Smooth muscle cell (in vitro differentiated cells): Measurements from ENCODE around the gene EVX2. TPM values are rescaled to one million over a fixed set of nuclear protein-coding genes. Genes with fewer than 3 reads are reported as not detected.

Source experiments
- DNase-seq: peaks from one replicate; lab custom pipeline; 2025; ENCODE audit not compliant: unreplicated experiment; lab: John Stamatoyannopoulos, UW
- H2AFZ ChIP-seq: fragments of 200-600 bp; sonication (generic); 2 replicates; pipeline ENCODE4 v1.6.0; 2016; ENCODE audit warnings: antibody characterized with exemption, low read depth, mild to moderate bottlenecking
- H3F3A ChIP-seq: fragments of 200-600 bp; sonication (generic); 2 replicates; pipeline ENCODE4 v1.6.0; 2017; ENCODE audit warnings: antibody characterized with exemption, low read depth
- H3K27ac ChIP-seq: fragments of 200-600 bp; sonication (generic); 2 replicates; pipeline ENCODE4 v1.5.1; 2016; ENCODE audit warnings: low read depth, mild to moderate bottlenecking
- H3K27me3 ChIP-seq: fragments of 200-600 bp; sonication (generic); 2 replicates; pipeline ENCODE4 v1.6.1; 2016; ENCODE audit warnings: low read depth, mild to moderate bottlenecking
- H3K36me3 ChIP-seq: fragments of 200-600 bp; sonication (generic); 2 replicates; pipeline ENCODE4 v1.5.1; 2016; ENCODE audit warnings: low read depth
- H3K4me1 ChIP-seq: fragments of 200-600 bp; sonication (generic); 2 replicates; pipeline ENCODE4 v1.5.1; 2016; ENCODE audit warnings: low read depth
- H3K4me2 ChIP-seq: fragments of 200-600 bp; sonication (generic); 2 replicates; pipeline ENCODE4 v1.6.0; 2016; ENCODE audit warnings: mild to moderate bottlenecking
- H3K4me3 ChIP-seq: fragments of 200-600 bp; sonication (generic); 2 replicates; pipeline ENCODE4 v1.5.1; 2016; ENCODE audit warnings: mild to moderate bottlenecking
- H3K79me2 ChIP-seq: fragments of 200-600 bp; sonication (generic); 2 replicates; pipeline ENCODE4 v1.6.0; 2016; ENCODE audit warnings: low read depth, mild to moderate bottlenecking
- H3K9ac ChIP-seq: fragments of 200-600 bp; sonication (generic); 2 replicates; pipeline ENCODE4 v1.6.0; 2016; ENCODE audit warnings: low read depth
- H3K9me3 ChIP-seq: fragments of 200-600 bp; sonication (generic); replicated peaks from 2 replicates; pipeline ENCODE4 v1.5.1; 2016; ENCODE audit warnings: low read depth
- H4K20me1 ChIP-seq: fragments of 200-600 bp; sonication (generic); 2 replicates; pipeline ENCODE4 v1.6.0; 2016; ENCODE audit warnings: low read depth
- CTCF ChIP-seq: fragments of 200-600 bp; sonication (generic); IDR thresholded peaks from 2 replicates; pipeline ENCODE4 v1.5.1; 2017; ENCODE audit warnings: borderline replicate concordance, mild to moderate bottlenecking, antibody characterized with exemption; ENCODE audit not compliant: insufficient read depth, poor library complexity, severe bottlenecking
- WGBS: methylation state at CpG from one replicate; pipeline ENCODE4 v1.1.7; 2016; ENCODE audit warnings: low lambda C conversion rate; 5-methylcytosine and 5-hydroxymethylcytosine counted together
- polyA plus RNA-seq: library from polyadenylated mRNA; unstranded; fragments of >200 nt; fragmentation: Nextera tagmentation; extraction: Ambion mirVana; gene quantifications from 2 replicates; pipeline ENCODE4 v1.2.1, GENCODE V29; 2016
- total RNA-seq: library from RNA; depleted of rRNA; stranded (reverse); fragments of >200 nt; gene quantifications from 2 replicates; pipeline ENCODE4 v1.2.3, GENCODE V29; 2014

Gene EVX2
- total and polyA plus RNA-seq, 2 experiments from 2014 or later: 0.04 TPM; not detected in 1

DNA sequence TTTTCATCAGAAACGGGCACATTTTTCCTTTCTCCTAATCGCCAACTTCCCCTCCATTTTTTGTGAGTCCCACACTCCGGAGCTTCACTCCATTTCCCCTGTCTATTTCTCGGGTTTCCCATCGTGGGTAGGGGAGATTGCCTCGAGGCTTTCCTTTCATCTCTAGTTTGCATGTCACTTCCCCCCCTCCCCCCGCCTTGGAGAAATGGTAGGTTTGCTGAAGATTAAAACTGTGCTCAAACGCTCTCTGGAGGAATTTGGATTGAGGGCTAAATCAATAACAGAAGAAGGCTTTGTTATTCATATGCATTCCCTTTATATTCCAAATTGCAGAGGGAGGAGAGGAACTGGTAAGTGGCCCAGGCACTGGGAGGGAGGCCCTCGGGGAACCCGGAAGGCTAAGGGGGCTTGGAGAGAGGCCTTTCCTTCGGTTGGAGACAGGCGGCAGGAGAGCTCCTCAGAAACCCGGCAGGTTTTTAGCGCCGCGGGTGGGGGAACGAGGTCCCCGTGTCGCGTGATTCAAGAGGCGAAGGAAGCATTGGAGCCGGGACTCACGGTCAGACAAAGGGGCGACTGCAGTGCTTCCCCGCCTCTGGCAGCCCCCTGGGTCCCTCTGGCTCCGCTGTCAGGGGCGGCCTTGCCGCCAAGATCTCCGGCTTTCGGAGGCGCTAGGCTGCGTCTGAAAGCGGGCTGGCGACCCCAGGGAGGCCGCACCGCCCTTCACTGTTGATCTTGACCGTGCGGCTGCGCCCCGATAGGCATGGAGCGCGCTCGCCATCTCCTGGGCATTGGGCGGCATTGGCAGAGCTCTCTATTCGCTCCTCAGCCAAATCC is 13.4 kb upstream of the EVX2 start:
- no peak overlapping the region for H3K9ac ChIP-seq
- no peaks in the 10 kb centered on the region for H4K20me1 ChIP-seq
- H3K4me1 ChIP-seq: no peaks in the 10 kb centered on the region
- 2% methylated on average over 45 of the region's 45 CpGs for WGBS
- peak overlapping the region; percentile 89 for H2AFZ ChIP-seq
- H3K27me3 ChIP-seq: peaks cover 100% of the 10 kb centered on the region
- H3K27ac ChIP-seq: no peak overlapping the region
- no peaks in the 10 kb centered on the region for H3K9me3 ChIP-seq
- no peaks in the 10 kb centered on the region for H3K36me3 ChIP-seq
- peak; percentile 58 for DNase-seq
- peak overlapping the region; percentile 58 for H3K4me3 ChIP-seq
- TF ChIP-seq CTCF: peak; percentile 75
- peak overlapping the region; percentile 96 for H3K4me2 ChIP-seq
- no peaks in the 10 kb centered on the region for H3K79me2 ChIP-seq
- peaks cover 3% of the 10 kb centered on the region for H3F3A ChIP-seq

DNA sequence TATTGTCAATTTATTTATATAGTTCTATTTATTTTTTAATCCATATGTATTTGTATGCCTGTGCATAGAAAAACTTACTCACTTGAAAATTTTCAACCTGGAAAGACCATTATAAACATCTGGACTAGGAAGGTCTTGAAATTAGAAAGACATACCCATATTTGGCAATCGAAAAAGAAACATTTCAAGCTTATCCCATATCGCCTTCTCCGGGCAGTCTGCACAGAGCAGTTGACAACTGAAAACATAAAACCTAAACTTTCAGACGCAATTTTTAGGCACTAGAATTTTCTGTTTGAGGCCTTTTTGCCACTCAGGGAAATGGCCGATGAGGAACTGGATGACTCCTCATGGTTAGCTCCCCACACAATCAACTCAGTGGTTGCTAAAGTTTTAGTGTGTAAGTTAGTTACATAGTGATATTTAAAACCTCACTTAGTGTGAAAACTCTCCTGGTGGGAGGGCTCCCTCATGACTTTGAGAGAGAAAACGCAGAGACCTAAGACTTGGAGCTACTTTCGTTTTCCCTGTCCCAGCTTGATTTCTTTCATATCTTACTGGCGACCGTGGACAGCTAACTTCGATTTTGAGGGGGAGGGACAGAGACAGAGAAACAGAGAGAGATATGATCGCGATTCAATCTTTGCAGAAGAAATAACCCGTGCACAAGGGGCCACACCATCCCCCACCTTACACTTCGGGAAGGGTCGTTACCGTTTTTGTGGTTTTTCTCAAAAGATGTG is 12.7 kb upstream of the EVX2 start:
- Histone ChIP-seq H3K4me2 (peak overlapping the region; percentile 96), H3K27me3 (peaks cover 100% of the 10 kb centered on the region), H3K9ac (no peak overlapping the region), H2AFZ (peak overlapping the region; percentile 89), H3K36me3 (no peaks in the 10 kb centered on the region), H3K4me3 (peak overlapping the region; percentile 58), H3K27ac (no peak overlapping the region), H3K79me2 (no peaks in the 10 kb centered on the region), H3K9me3 (no peaks in the 10 kb centered on the region), H4K20me1 (no peaks in the 10 kb centered on the region), H3F3A (peaks cover 3% of the 10 kb centered on the region), H3K4me1 (no peaks in the 10 kb centered on the region)
- no peak for TF ChIP-seq CTCF
- 7% methylated on average over 16 of the region's 16 CpGs for WGBS
- DNase-seq: no peak

- no peak for DNase-seq
- Histone ChIP-seq H3K4me3 (peak overlapping the region; percentile 58), H3K9me3 (no peaks in the 10 kb centered on the region), H3K27ac (no peak overlapping the region), H4K20me1 (no peaks in the 10 kb centered on the region), H3K36me3 (no peaks in the 10 kb centered on the region), H3K4me1 (no peaks in the 10 kb centered on the region), H3F3A (peaks cover 3% of the 10 kb centered on the region), H3K9ac (no peak overlapping the region), H3K4me2 (no peak overlapping the region), H2AFZ (no peak overlapping the region), H3K27me3 (peaks cover 100% of the 10 kb centered on the region), H3K79me2 (no peaks in the 10 kb centered on the region)
- TF ChIP-seq CTCF: no peak
- WGBS: 48% methylated on average over 5 of the region's 5 CpGs
Measured at GRCh38 chr2:176095421-176095820, 11.7 kb upstream of the EVX2 start.
